HT-29 (cell line): ENCODE measurements around the gene NKAIN2. TPM values are rescaled to one million over a fixed set of nuclear protein-coding genes. Genes with fewer than 3 reads are reported as not detected.

ENCODE experiments used
- DNase-seq: peaks from one replicate; pipeline ENCODE4 v3.0.0-alpha.2; 2015; ENCODE audit warnings: low spot score
- total RNA-seq: library from RNA; depleted of rRNA; stranded (reverse); fragments of >200 nt; shearing (Covaris generic); gene quantifications from 2 replicates; pipeline ENCODE4 v1.2.3, GENCODE V29; 2014

The NKAIN2 gene
- total RNA-seq, 1 experiment from 2014 or later = 0.13 TPM

GRCh38 chr6:124812067-124812466, 1008.4 kb downstream of the NKAIN2 start:
- DNase-seq = no peak

- no peak for DNase-seq
Measured at GRCh38 chr6:124819346-124819745, 1015.7 kb downstream of the NKAIN2 start.

- no peak for DNase-seq
Measured at GRCh38 chr6:124822204-124822613, 1018.5 kb downstream of the NKAIN2 start.

- DNase-seq = no peak
Measured at GRCh38 chr6:124822721-124823120, 1019.1 kb downstream of the NKAIN2 start.

GRCh38 chr6:124823240-124824111, 1019.8 kb downstream of the NKAIN2 start:
- no peak for DNase-seq

DNA sequence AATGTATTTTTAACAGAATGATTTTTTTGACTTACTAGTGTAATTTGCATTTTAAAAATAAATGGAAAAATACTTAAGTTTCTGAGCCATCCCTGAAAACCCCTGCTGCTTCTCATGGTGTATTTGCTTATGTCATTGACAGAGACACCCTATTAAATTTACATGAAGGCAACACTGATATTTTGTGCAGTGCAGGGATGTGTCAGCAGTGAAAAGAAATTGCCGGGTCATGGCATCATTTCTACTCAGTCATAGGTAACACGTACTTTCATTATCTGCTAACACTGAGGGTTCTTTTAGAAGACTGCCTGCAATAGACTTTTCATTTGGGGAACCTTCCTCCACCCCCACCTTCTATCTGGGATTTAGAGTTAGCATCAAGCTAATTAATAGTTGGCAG, 1021.9 kb downstream of the NKAIN2 start:
- DNase-seq = no peak

- DNase-seq = no peak
Measured at GRCh38 chr6:124829822-124830221, 1026.2 kb downstream of the NKAIN2 start.

- no peak for DNase-seq
Measured at GRCh38 chr6:124830506-124830905, 1026.8 kb downstream of the NKAIN2 start.

- DNase-seq = peak; percentile 7
Measured at GRCh38 chr6:124854338-124854922, 1050.8 kb downstream of the NKAIN2 start.

DNA sequence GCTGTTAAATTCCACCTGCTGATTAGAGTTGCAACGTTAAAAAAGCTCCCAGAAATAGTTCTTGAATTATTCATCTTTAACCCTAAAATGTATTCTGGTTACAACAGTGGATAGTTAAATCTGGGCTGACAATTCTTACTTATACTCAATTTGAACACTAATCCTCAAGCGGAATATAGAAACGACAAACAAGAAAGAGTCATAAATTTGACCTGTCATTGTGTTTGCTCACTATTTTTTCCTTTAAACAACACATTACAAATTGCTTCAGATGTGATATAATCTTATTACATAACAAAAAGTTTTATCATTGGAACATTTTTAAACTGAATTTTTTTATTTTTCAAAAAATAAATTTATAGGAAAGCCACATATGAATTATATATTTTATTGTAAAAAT, 1054.1 kb downstream of the NKAIN2 start:
- no peak for DNase-seq

- no peak for DNase-seq
Measured at GRCh38 chr6:124858564-124858963, 1054.9 kb downstream of the NKAIN2 start.

DNA sequence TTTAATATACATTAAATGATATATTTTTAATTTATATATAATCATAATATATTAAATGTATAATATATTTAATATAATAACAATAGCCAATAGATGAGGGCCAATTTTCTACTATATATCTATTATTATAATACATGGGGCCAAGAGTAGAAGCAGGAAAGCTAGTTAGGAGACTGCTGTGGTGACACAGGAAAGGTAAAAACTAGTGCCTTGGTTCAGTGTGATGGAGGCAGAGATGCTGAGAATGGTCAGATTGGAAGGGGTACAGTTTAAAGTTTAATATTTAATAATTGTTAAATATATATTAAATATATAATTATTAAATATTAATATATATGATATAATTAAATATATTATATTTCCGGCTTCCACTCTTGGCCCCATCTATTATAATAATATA, 1055.7 kb downstream of the NKAIN2 start:
- DNase-seq = no peak

GRCh38 chr6:124866040-124866439, 1062.4 kb downstream of the NKAIN2 start:
- DNase-seq = no peak

GRCh38 chr6:124867121-124867520, 1063.5 kb downstream of the NKAIN2 start:
- DNase-seq = no peak

GRCh38 chr6:124868481-124868880, 1064.8 kb downstream of the NKAIN2 start:
- DNase-seq = no peak

- DNase-seq = no peak
Measured at GRCh38 chr6:124869416-124869815, 1065.8 kb downstream of the NKAIN2 start.

GRCh38 chr6:124870611-124871459, 1067.2 kb downstream of the NKAIN2 start:
- peak; percentile 45 for DNase-seq

DNA sequence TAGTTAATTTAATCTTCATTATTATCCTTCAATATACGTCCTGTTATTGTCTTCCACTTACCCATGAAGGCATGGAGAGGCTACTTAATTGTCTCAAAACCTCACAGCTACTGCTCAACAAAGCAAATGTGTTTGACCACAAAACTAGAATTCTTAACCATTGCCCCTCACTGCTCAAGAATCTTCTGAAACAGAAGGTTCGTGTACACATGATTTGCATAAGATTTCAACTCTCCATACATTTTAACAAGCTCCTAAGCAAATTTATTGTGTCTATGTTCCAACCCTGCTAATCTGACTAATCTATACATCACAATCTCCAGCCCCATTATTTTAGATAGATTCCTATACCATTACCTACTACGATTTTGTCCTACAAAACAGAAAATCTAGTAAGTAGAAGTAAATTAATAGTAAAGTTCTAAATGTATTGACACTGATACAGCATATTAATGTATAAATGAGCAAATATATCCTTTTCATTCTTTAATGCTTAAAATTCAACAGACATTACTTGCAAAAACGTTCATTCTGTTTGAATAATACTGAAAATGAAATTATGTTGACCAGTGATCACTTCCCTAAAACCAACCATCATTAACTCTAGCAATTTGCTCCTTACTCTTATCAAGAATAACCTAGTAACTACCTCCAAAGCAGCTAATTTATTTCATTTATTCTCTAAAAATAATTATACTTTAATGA, 1068.8 kb downstream of the NKAIN2 start:
- DNase-seq = no peak

GRCh38 chr6:124873066-124873410, 1069.4 kb downstream of the NKAIN2 start:
- DNase-seq = no peak
